Measurements from ENCODE around the gene NAP1L5. TPM values are rescaled to one million over a fixed set of nuclear protein-coding genes. Genes with fewer than 3 reads are reported as not detected.

The NAP1L5 gene
- total RNA-seq, 2 donors from 2014 or later, result 8.6 to 9.2 TPM

DNA sequence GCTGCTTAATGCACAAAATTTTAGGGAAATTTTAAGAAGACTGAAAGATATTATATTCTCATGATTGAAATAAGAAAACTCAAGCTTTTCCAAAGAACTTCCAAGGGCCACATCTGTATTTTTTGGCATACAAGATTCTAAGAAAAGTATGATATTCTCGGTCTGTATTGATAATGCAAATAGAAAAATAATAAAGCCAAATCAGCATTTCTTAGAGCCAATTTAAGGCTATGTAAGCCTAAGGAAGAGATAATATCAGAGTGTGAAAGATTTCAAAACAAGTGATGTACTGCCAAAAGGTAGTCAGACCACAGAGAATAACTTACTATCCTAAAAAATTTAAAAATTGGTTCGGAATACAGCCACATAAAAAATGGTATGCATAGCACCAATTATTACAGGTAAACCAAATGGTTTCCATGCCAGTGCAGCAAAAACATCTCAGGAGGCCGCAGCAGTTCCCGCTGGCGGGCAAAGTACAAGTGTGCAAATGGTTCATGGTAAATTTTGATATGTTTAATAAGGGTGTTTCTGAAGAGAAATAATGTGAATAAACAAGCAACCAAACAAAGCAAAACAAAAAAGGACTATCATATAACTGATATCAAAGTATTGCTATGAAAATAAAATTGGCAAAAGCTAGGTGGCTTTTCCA is 35.2 kb upstream of the NAP1L5 start:
- ATAC-seq (no peak), DNase-seq (no peak)
- peak overlapping the region; percentile 11 for H3K27ac Mint-ChIP-seq
- H3K4me1 Mint-ChIP-seq, result peaks cover 7% of the 10 kb centered on the region
- no peaks in the 10 kb centered on the region for H3K9me3 ChIP-seq (ENCODE audit: control insufficient read depth, low read length, poor library complexity, severe bottlenecking)
- no peak overlapping the region for H3K4me3 Mint-ChIP-seq
- H3K36me3 Mint-ChIP-seq (ENCODE audit: low read depth), result no peaks in the 10 kb centered on the region
- H3K27me3 Mint-ChIP-seq, result no peaks in the 10 kb centered on the region

DNA sequence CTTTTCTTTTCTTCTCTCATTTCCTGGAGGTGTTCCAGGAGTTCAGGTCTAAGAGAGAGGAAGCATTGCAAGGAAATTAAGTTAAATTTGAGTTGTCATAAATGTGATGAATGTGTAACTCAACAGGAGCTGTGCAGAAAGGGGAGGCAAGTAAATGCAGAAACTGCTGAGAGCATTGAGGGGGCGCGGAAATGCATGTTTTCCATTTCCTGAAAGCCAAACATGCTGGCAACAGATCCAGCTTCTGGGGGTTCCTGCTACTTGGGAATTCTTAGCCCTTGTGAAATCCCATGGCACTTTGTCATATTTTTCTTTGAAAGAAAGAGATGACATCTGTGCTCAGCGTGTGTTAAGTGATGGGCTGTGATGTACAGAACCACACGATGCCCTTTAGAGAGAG is 33.8 kb upstream of the NAP1L5 start:
- H3K4me1 Mint-ChIP-seq, result no peaks in the 10 kb centered on the region
- H3K9me3 ChIP-seq (ENCODE audit: control insufficient read depth, low read length, poor library complexity, severe bottlenecking), result no peaks in the 10 kb centered on the region
- no peaks in the 10 kb centered on the region for H3K27me3 Mint-ChIP-seq
- H3K36me3 Mint-ChIP-seq (ENCODE audit: low read depth), result peaks cover 2% of the 10 kb centered on the region
- no peak for ATAC-seq
- DNase-seq, result no peak
- H3K4me3 Mint-ChIP-seq, result no peak overlapping the region
- no peak overlapping the region for H3K27ac Mint-ChIP-seq

DNA sequence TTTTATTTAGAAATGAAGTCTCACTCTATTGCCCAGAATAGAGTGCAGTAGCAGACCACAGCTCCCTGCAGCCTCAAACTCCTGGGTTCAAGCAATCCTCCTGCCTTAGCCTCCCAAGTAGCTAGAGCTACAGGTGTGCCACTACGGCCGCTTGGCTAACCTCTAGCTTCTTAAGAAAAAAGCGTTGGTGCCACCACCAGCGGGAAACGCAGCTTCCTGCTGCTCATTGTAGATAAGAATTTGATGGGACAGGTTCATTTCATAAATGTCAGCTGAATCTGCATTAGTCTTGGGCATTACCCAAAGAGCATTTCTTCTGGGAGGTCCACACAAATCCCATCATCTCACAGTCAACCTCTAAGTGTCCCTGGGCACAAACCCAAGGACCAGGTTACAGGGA is 33.2 kb upstream of the NAP1L5 start:
- DNase-seq (no peak), ATAC-seq (no peak)
- H3K9me3 ChIP-seq (ENCODE audit: control insufficient read depth, low read length, poor library complexity, severe bottlenecking), result no peaks in the 10 kb centered on the region
- H3K4me1 Mint-ChIP-seq, result no peaks in the 10 kb centered on the region
- no peak overlapping the region for H3K4me3 Mint-ChIP-seq
- peaks cover 2% of the 10 kb centered on the region for H3K36me3 Mint-ChIP-seq (ENCODE audit: low read depth)
- H3K27ac Mint-ChIP-seq, result no peak overlapping the region
- no peaks in the 10 kb centered on the region for H3K27me3 Mint-ChIP-seq

DNA sequence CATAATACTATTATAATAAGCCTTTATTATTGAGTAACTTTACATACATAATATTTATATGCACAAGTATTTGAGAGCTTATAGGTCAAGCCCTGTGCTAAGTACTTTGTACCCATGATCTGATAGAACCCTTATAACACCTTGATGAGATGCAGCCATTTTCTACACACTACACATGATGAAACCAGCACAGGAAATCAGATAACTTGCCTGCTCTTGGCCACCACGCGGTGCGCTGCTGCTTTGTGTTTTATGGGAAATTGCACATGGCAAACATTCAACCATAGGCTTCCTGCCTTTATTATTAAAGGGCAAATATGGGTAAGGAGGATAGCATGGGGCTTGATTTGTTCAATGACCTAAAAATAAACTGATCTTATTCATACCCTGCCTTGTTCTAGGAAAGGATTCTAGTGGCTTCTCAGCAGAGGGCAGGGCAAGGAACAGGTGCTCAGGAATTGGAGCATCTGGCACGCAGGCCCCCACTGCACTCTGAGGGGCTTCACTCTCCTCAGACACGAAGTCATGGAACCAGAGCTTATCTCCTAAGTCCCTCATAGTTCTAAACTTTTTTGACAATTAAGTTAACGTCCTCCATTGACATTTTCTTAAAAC is 31.6 kb upstream of the NAP1L5 start:
- Mint-ChIP-seq H3K36me3 (ENCODE audit: low read depth) (peaks cover 2% of the 10 kb centered on the region), H3K27me3 (no peaks in the 10 kb centered on the region), H3K4me1 (no peaks in the 10 kb centered on the region), H3K27ac (no peak overlapping the region), H3K4me3 (no peak overlapping the region)
- no peak for ATAC-seq
- DNase-seq, result no peak
- no peaks in the 10 kb centered on the region for H3K9me3 ChIP-seq (ENCODE audit: control insufficient read depth, low read length, poor library complexity, severe bottlenecking)

DNA sequence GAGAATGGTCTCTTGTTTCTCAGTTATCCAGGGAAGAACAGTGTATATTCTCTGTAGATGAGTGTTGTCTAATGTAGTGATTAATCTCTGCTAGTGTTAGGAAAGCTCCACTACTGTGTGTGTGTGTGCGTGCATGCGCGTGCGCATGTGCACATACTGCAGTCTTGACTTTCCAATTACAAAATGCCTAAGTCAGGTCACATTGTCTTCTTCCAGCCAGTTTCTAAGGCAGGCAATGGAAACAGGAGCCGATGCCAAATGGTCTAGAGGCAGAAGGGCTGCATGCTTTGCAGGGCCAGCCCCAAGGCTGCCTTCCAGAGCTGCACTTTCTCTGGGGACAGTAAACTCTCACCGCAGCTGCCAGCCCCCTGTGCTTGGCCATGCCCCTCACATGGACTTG is 30.5 kb upstream of the NAP1L5 start:
- no peak overlapping the region for H3K4me3 Mint-ChIP-seq
- no peaks in the 10 kb centered on the region for H3K9me3 ChIP-seq (ENCODE audit: control insufficient read depth, low read length, poor library complexity, severe bottlenecking)
- ATAC-seq, result no peak
- no peak for DNase-seq
- H3K4me1 Mint-ChIP-seq, result no peaks in the 10 kb centered on the region
- no peaks in the 10 kb centered on the region for H3K27me3 Mint-ChIP-seq
- H3K36me3 Mint-ChIP-seq (ENCODE audit: low read depth), result peaks cover 2% of the 10 kb centered on the region
- H3K27ac Mint-ChIP-seq, result no peak overlapping the region

DNA sequence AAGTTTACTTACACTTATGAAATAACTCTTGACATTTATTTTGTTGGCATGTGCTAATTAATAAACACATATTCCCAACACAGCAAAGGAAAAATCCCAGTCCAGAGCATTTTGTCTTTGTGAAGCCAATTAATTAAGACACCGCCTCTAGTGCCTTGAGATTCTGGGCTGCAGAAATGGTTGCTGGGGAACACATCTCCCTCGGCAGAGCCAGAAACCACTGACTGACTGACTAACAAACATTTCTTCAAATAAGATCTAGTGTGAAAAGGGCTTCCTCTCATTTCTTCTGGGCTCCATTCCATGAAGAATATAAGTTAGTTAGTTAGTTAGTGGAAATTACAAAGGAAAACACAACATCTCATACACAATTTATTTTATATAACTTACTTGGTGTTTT is 28.4 kb upstream of the NAP1L5 start:
- ATAC-seq (no peak), DNase-seq (no peak)
- no peaks in the 10 kb centered on the region for H3K4me1 Mint-ChIP-seq
- no peaks in the 10 kb centered on the region for H3K9me3 ChIP-seq (ENCODE audit: control insufficient read depth, low read length, poor library complexity, severe bottlenecking)
- H3K27me3 Mint-ChIP-seq, result no peaks in the 10 kb centered on the region
- H3K4me3 Mint-ChIP-seq, result no peak overlapping the region
- H3K36me3 Mint-ChIP-seq (ENCODE audit: low read depth), result peaks cover 2% of the 10 kb centered on the region
- H3K27ac Mint-ChIP-seq, result no peak overlapping the region

DNA sequence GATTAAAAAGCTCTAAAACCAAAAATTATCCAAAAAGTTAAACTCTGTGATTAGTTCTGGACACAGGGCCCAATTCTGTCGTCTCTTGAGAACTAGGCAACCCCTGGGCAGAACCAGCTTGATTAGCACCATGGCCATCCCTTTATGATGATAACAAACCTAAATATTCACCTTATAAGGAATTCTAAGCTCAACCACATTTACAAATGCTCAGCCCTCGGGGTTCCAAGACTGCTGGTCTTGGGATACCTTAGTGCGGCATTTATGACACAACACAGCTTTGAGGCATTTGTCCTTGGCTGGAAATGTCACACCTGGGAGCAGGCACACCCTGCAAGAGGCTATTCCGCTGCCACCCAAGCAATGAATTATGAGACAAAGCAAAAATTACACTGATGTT is 27.5 kb upstream of the NAP1L5 start:
- Mint-ChIP-seq H3K27ac (no peak overlapping the region), H3K36me3 (ENCODE audit: low read depth) (peaks cover 2% of the 10 kb centered on the region), H3K4me1 (no peaks in the 10 kb centered on the region), H3K27me3 (no peaks in the 10 kb centered on the region), H3K4me3 (no peak overlapping the region)
- no peak for DNase-seq
- H3K9me3 ChIP-seq (ENCODE audit: control insufficient read depth, low read length, poor library complexity, severe bottlenecking), result no peaks in the 10 kb centered on the region
- ATAC-seq, result no peak

DNA sequence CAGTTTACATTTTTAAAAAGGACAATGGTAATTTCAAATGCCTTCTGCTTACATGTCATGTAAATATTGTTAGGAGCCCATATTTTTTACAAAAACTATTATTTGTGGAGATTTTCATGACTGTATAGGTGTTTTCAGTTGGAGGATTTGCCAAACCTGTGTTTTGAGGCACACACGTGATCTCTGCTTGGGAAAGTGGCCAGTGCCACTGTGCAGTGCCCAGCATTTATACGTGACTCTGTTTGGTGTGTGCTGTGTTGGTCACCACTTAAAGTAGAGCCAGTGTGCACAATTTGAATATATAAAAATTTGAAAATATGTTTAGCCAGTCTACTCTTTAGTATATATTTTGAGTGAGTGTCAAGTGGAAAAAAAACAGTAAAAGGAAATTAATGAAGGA is 26.8 kb upstream of the NAP1L5 start:
- no peaks in the 10 kb centered on the region for H3K9me3 ChIP-seq (ENCODE audit: control insufficient read depth, low read length, poor library complexity, severe bottlenecking)
- peaks cover 2% of the 10 kb centered on the region for H3K36me3 Mint-ChIP-seq (ENCODE audit: low read depth)
- DNase-seq, result no peak
- no peak for ATAC-seq
- H3K4me1 Mint-ChIP-seq, result no peaks in the 10 kb centered on the region
- H3K4me3 Mint-ChIP-seq, result no peak overlapping the region
- H3K27me3 Mint-ChIP-seq, result no peaks in the 10 kb centered on the region
- H3K27ac Mint-ChIP-seq, result no peak overlapping the region

DNA sequence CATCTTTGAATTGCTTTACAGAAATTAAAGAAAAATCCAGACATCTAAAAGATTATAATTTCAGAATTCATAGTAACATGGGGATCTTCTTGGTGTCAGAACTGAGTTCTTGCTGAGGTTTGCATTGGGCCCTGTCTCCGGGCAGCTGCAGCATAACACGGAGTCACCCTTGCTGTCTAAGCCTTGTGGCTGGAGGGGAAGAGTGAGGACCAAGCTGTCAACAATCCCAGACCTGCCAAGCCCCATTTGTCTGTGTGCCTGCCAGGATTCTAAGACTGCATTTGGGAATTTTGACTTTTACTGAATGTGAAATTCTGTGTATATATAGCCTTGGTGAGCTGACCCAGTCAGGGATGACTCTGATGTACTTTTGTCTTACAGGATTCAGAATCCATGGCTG is 25.2 kb upstream of the NAP1L5 start:
- H3K27me3 Mint-ChIP-seq, result no peaks in the 10 kb centered on the region
- H3K9me3 ChIP-seq (ENCODE audit: control insufficient read depth, low read length, poor library complexity, severe bottlenecking), result no peaks in the 10 kb centered on the region
- H3K36me3 Mint-ChIP-seq (ENCODE audit: low read depth), result peaks cover 6% of the 10 kb centered on the region
- H3K4me1 Mint-ChIP-seq, result no peaks in the 10 kb centered on the region
- DNase-seq (no peak), ATAC-seq (no peak)
- no peak overlapping the region for H3K4me3 Mint-ChIP-seq
- no peak overlapping the region for H3K27ac Mint-ChIP-seq

DNA sequence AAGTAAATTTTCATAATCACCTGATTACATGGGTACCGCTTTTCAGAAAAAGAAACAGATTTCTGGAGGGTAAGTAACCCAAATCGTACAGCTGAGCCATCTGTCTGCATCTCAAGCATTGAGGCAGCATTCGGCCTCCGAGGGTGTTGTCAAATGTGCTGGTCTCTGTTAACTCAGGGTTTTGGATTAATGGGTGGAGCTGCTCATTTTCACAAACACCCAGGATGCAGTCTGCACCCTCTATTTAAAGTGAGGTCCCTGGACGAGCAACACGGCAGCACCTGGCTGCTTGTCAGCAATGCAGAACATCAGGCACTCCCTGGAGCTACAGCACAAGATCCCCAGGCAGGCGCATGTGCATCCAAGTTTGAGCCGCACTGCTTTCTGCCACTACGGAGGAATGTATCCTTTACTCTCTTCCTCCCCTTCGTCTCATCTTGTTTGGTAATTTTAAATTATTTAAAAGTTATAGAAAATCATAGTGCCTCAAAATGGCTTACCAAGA is 24.7 kb upstream of the NAP1L5 start:
- no peaks in the 10 kb centered on the region for H3K4me1 Mint-ChIP-seq
- no peaks in the 10 kb centered on the region for H3K9me3 ChIP-seq (ENCODE audit: control insufficient read depth, low read length, poor library complexity, severe bottlenecking)
- H3K27me3 Mint-ChIP-seq, result no peaks in the 10 kb centered on the region
- no peak for ATAC-seq
- no peak overlapping the region for H3K4me3 Mint-ChIP-seq
- peaks cover 6% of the 10 kb centered on the region for H3K36me3 Mint-ChIP-seq (ENCODE audit: low read depth)
- no peak overlapping the region for H3K27ac Mint-ChIP-seq
- DNase-seq, result no peak

DNA sequence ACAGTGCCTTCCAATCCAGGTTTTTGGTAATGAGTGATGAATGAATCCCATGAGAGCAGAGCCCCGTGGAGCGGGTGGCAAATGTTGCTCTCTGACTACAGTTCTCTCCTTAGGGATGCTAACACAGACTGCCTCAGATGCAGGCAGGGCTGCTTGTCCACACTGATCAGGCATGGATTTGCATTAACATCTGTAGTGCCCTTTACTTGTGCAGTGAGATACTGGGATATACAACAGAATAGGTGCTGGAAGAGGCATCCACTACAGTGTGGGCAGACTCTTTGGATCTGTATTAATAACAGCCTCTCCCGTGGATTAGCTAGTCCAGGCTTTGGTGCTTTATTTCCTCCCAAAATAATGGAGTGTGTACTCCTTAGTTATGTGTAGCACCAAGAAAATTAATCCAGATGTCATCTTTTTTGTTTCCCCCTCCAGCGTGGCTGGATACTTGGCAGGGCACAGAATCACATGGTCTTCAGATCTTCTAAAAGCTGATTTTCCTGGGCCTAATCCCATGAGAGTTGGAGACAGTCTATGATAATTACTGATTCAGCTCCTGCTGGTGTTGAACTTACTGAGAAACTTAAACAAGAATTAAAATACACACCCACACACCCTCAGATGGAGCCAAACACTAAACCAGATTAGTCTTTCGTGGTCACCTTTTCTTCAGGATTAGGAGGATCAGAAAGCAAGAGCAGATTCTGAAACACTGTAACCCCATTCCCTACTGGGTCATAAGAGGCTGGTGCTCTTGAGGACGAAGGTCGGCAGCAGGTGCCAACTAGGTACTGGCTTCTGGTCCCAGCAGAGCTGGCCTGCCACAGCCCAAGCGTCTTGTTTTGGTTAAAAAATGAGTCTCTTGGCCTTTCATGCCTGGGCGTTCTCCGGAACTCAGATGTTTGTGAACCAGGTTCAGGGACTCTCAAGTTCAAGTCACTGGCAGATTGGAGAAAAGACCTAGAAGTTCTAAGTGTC is 23.1 kb upstream of the NAP1L5 start:
- Mint-ChIP-seq H3K4me3 (no peak overlapping the region), H3K27ac (peak overlapping the region; percentile 55), H3K27me3 (no peaks in the 10 kb centered on the region), H3K4me1 (no peaks in the 10 kb centered on the region), H3K36me3 (ENCODE audit: low read depth) (peaks cover 6% of the 10 kb centered on the region)
- DNase-seq (no peak), ATAC-seq (no peak)
- H3K9me3 ChIP-seq (ENCODE audit: control insufficient read depth, low read length, poor library complexity, severe bottlenecking), result no peaks in the 10 kb centered on the region

DNA sequence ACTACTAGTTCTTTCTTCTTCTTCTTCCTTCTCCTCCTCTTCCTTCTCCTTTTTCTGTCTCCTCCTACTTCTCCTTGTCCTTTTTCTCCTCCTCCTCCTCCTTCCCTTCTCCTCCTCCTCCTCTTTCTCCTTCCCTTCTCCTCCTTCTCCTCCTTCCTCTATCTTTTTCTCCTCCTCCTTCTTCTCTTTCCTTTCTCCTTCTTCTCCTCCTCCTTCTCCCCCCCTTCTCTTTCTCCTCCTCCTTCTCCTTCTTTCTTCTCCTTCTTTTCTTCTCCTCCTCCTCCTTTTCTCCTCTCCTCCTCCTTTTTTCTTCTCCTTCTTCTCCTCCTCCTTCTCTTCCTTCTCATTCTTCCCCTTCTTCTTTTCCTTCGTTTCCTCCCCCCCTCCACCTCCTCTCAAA is 21.8 kb upstream of the NAP1L5 start:
- Mint-ChIP-seq H3K4me1 (no peaks in the 10 kb centered on the region), H3K27me3 (no peaks in the 10 kb centered on the region), H3K27ac (peak overlapping the region; percentile 55), H3K36me3 (ENCODE audit: low read depth) (peaks cover 10% of the 10 kb centered on the region), H3K4me3 (no peak overlapping the region)
- no peaks in the 10 kb centered on the region for H3K9me3 ChIP-seq (ENCODE audit: control insufficient read depth, low read length, poor library complexity, severe bottlenecking)
- DNase-seq, result no peak
- no peak for ATAC-seq

DNA sequence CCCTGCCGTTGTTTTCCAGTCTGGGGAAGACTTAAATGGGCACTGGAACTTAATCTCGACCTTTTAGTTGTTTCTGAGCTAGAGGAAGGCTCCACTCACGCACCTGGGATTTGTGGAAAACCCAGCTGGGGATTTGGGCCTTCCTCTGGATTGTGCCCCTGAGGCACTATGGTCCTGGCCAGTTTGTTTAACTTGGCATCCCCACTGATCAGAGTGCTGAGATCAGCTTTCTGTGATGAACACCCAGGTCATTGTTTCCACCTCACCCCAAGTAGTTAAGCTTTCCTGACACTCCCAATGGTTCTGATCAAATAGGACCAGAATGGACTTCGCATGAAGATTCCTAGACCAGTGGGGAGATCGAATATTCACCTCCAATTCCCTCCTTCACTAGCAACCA is 20.5 kb upstream of the NAP1L5 start:
- no peak overlapping the region for H3K27ac Mint-ChIP-seq
- no peaks in the 10 kb centered on the region for H3K4me1 Mint-ChIP-seq
- ATAC-seq (no peak), DNase-seq (no peak)
- peaks cover 13% of the 10 kb centered on the region for H3K36me3 Mint-ChIP-seq (ENCODE audit: low read depth)
- H3K4me3 Mint-ChIP-seq, result no peak overlapping the region
- no peaks in the 10 kb centered on the region for H3K27me3 Mint-ChIP-seq
- no peaks in the 10 kb centered on the region for H3K9me3 ChIP-seq (ENCODE audit: control insufficient read depth, low read length, poor library complexity, severe bottlenecking)

Measured in T-helper 17 cell (primary cell).